ENCODE results near the gene PELI2. TPM values are rescaled to one million over a fixed set of nuclear protein-coding genes. Genes with fewer than 3 reads are reported as not detected.

PELI2 gene
- total RNA-seq, 1 donor from 2014 or later: 7.8 TPM

- DNase-seq (ENCODE audit: low read depth in 2 of 2): peak in 1 of 2 donors; percentile 37
These were observed 1.2 kb downstream of the PELI2 start for GRCh38 chr14:56119201-56119981.

GRCh38 chr14:56120091-56120691 is 2.0 kb downstream of the PELI2 start:
- peak in 1 of 2 donors; percentile 33 for DNase-seq (ENCODE audit: low read depth in 2 of 2)

GRCh38 chr14:56121816-56122215 is 3.6 kb downstream of the PELI2 start:
- DNase-seq (ENCODE audit: low read depth in 2 of 2): no peak

GRCh38 chr14:56122301-56122700 is 4.1 kb downstream of the PELI2 start:
- DNase-seq (ENCODE audit: low read depth in 2 of 2): no peak

GRCh38 chr14:56124327-56124726 is 6.1 kb downstream of the PELI2 start:
- no peak for DNase-seq (ENCODE audit: low read depth in 2 of 2)

GRCh38 chr14:56125772-56126636 is 7.8 kb downstream of the PELI2 start:
- no peak for DNase-seq (ENCODE audit: low read depth in 2 of 2)

GRCh38 chr14:56126637-56126913 is 8.4 kb downstream of the PELI2 start:
- DNase-seq (ENCODE audit: low read depth in 2 of 2): no peak

- DNase-seq (ENCODE audit: low read depth in 2 of 2): no peak
These were observed 8.9 kb downstream of the PELI2 start for GRCh38 chr14:56127156-56127555.

- DNase-seq (ENCODE audit: low read depth in 2 of 2): no peak
These were observed 10.9 kb downstream of the PELI2 start for GRCh38 chr14:56129092-56129491.

- DNase-seq (ENCODE audit: low read depth in 2 of 2): no peak
These were observed 11.7 kb downstream of the PELI2 start for GRCh38 chr14:56129933-56130332.

GRCh38 chr14:56131004-56131864 is 13.0 kb downstream of the PELI2 start:
- no peak for DNase-seq (ENCODE audit: low read depth in 2 of 2)

GRCh38 chr14:56131865-56132833 is 13.9 kb downstream of the PELI2 start:
- DNase-seq (ENCODE audit: low read depth in 2 of 2): no peak

- no peak for DNase-seq (ENCODE audit: low read depth in 2 of 2)
These were observed 15.3 kb downstream of the PELI2 start for GRCh38 chr14:56133547-56133946.

GRCh38 chr14:56135001-56135400 is 16.8 kb downstream of the PELI2 start:
- no peak for DNase-seq (ENCODE audit: low read depth in 2 of 2)

GRCh38 chr14:56135668-56136067 is 17.5 kb downstream of the PELI2 start:
- no peak for DNase-seq (ENCODE audit: low read depth in 2 of 2)

GRCh38 chr14:56136571-56137452 is 18.6 kb downstream of the PELI2 start:
- DNase-seq (ENCODE audit: low read depth in 2 of 2): no peak

- no peak for DNase-seq (ENCODE audit: low read depth in 2 of 2)
These were observed 19.2 kb downstream of the PELI2 start for GRCh38 chr14:56137453-56137807.

GRCh38 chr14:56137849-56138248 is 19.6 kb downstream of the PELI2 start:
- no peak for DNase-seq (ENCODE audit: low read depth in 2 of 2)

- DNase-seq (ENCODE audit: low read depth in 2 of 2): no peak
These were observed 20.7 kb downstream of the PELI2 start for GRCh38 chr14:56138928-56139327.
